GM21515 (cell line): ENCODE measurements around the gene TPCN1.

Experiments used
- ATAC-seq: cut with Tn5 transposase; IDR thresholded peaks from one replicate; pipeline ENCODE4 v1.9.1; 2021; ENCODE audit not compliant: unreplicated experiment

TPCN1 gene

DNA sequence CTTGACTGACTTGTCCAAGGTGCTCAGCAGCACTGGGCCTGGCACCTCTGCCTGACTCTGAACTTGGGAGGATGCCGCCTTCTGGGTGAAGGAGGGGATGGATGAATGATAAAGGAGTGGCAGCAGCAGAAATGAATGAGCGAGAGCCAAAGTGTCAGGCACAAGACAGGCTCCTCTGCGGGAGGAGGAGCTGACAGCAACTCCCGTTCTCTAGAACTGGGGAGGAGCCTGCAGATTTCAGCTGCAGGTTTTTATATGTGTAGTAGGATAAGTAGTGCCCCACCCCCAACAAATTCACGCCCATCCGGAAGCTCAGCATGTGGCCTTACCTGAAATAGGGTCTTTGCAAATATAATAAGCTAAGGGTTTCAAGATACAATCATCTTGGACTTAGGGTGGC lies 80.5 kb downstream of the TPCN1 start:
- no peak for ATAC-seq

DNA sequence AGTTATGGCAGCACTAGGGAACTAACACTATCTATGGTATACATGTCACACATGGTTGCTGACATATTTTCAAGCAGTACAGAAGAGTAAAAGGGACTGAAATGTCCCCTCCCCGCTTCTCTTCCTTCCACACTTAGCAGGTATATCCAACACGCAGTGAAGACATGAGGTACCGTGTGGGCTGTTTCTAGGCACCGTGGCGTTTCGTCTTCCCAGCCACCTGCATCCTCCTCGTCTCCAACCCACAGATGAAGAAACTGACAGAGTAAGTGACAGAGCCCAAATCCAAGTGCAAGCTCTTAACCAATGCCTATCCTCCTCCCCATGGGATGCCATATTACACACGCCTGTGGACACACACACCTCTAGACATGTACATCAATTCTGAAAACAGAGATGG lies 81.2 kb downstream of the TPCN1 start:
- no peak for ATAC-seq

DNA sequence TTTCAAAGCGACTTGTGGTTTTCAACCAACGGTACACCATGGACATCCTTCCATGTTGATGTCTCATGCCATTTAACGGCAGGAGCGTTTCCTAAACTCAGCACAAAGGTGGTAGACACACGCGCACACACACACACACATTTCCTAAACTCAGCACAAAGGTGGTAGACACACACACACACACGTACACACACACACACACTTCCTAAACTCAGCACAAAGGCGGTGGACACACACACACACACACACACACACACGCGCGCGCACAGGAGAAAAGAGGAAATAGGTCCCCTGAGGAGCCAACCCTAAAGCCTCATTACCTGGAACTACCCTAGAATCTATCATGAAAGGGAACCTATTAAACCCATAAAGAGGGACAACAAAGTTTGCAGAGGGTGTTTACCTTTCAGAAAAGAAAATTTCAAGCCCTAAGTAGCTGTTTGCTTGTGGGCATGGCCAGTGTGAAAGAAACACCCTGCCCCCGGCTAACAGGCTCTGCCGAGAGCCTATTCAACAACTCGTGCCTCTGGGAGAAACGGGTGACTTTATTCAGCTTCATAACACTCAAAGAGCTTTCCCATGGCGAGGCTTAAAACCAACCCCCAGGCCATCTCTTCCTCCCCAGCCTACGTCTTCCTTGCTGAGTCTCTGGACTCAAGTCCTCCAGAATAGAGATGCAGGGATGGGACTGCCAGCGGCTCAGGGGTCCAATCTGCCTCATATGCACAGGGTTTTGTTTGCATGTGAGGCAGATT lies 81.8 kb downstream of the TPCN1 start:
- ATAC-seq = no peak

DNA sequence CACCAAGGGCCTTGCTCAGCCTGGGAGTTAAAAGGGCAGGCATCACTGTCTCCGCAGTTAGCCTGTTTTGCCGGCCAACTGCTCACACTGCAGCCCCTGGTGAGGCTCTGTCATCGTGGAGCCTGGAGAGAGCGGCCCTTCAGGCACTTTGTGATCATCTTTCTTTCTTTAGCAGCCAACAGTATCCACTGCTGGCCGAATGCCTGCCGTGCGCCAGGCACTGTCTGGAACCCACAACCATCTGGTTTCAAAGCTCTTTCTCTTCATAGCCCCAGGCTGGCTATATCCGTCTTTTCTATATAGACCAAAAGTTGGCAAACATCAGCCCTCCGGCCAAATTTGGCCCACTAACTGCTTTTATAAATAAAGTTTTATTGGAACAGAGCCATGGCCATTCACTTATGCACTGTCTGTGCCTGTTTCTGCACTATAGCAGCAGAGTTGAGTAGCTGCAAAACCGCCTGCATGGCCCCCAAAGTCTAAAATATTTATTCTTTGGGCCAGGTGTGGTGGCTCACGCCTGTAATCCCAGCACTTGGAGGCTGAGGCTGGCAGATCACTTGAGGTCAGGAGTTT lies 84.1 kb downstream of the TPCN1 start:
- ATAC-seq = no peak

DNA sequence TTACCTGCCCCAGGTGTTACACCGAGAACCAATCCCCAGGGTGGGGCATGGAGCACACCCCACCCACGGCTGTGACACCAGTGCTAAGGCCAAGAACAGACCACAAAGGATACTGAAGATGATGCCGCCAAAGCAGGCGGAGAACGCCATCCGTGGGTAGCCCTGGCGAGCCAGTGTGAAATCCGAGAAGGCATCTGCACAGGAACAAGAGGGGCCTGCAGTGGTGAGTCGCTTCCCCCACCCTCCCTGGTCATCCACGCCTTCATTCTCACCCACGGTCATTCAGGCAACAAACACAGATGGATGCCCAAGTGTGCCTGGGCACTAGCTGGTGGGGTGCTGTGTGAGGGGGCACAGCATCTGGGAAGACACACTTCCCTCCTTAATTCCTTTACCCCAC lies 85.1 kb downstream of the TPCN1 start:
- ATAC-seq = no peak

DNA sequence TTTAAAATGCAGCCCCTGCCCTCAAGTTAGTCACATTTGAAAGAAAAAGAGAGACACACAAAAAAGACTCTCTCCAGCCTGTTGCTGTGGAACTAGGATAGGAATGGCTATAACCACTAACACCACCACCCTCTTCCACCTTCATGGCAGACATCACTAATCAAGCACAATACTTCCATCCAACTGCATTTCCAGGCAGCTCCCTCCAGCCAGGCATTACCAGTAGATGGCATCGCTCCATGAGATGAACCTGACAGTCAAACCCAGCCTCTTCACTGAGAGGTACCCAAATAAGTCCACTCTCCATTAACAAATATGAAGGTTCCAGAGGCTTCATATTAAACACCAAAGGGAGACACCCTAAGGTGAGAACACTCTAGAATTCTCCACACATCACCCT lies 89.2 kb downstream of the TPCN1 start:
- no peak for ATAC-seq

DNA sequence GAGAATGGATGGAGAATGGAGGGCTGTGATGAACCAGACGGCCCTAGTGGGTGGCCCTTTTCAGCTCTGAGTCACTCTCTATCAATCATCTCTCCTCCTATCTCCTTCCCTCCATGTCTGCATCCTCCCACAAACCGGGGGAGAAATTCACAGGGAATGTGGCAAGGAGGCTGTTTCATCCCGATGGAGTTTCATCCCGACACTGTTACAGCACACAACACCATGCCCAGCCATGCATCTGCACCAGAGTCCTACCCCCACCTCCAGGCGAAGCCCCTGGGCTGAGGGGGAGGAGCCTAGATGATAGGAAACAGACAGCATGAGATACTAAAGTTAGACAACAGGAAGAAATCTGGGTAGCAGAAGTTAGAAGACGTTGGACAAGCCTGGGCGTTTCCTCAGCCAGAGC lies 92.9 kb downstream of the TPCN1 start:
- ATAC-seq = no peak

DNA sequence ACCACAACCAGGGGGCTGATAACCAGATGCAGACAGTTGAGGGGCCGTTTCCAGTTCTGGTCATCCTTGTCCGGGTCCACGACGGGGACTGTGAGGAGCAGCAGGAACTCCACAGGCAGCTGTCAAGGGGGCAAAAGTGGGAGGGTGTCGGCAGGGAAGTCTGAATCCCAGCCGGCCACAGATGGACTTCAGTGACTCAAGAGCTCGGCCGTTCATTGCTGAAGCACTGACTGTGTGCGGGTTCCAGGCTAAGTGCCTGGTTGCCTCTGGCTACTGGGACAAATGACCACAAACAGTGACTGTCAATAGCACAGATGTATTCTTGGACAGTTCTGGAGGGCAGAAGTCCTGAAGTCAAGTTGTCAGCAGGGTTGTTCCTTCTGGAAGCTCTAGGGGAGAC lies 94.1 kb downstream of the TPCN1 start:
- no peak for ATAC-seq

DNA sequence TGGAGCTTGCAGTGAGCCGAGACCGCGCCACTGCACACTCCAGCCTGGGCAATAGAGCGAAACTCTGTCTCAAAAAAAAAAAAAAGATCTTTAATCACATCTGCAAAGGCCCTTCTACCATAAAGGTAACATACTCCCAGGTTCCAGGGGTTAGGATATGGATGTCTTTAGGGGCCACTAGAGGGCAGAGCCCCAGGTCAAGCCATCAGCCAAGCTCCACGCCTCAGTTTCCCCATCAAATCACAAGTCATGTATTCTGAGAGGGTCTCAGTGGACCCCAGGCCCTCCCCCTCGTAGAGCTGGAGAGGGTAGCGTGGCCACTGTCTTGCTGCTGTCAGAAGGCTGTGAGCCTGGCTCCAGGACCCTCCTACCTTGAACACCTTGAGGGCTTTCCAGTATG lies 94.9 kb downstream of the TPCN1 start:
- ATAC-seq = no peak

DNA sequence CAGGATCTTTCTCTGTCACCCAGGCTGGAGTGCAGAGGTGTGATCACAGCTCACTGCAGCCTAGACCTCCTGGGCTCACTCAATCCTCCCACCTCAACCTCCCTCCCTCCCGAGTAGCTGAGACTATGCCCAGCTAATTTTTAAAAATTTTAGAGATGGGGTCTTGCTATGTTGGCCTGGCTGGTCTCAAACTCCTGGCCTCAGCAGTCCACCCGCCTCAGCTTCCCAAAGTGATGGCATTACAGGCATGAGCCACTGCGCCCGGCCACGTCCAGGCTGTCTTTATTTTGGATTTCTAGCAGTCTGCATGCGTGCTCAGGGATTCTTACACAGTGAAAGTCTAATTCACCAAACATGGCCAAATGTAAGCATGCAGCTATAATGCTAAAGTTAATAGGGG lies 95.9 kb downstream of the TPCN1 start:
- no peak for ATAC-seq

DNA sequence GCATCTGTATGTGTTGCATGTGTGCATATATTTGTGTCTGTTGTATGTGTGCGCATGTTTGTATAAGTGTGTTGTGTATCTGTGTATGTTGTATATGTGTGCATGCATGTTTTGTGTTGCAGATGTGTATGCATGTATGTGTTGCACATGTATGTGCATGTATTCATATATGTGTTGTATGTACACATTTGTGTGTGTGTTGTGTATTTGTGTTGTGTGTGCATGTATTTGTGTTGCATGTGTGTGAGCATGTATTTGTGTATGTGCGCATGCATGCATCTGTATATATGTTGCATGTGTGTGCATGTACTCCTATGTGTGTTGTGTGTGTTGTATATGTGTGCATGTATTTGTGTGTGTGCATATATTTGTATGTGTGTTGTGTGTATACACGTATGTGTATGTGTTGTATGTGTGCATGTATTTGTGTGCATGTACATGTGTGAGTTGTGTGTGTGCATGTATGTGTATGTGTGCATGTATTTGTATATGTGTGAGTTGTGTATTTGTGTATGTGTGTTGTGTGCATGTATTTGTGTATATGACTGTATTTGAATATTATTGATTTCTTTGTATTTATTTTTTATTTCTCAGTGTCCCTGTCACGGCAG lies 96.9 kb downstream of the TPCN1 start:
- no peak for ATAC-seq

DNA sequence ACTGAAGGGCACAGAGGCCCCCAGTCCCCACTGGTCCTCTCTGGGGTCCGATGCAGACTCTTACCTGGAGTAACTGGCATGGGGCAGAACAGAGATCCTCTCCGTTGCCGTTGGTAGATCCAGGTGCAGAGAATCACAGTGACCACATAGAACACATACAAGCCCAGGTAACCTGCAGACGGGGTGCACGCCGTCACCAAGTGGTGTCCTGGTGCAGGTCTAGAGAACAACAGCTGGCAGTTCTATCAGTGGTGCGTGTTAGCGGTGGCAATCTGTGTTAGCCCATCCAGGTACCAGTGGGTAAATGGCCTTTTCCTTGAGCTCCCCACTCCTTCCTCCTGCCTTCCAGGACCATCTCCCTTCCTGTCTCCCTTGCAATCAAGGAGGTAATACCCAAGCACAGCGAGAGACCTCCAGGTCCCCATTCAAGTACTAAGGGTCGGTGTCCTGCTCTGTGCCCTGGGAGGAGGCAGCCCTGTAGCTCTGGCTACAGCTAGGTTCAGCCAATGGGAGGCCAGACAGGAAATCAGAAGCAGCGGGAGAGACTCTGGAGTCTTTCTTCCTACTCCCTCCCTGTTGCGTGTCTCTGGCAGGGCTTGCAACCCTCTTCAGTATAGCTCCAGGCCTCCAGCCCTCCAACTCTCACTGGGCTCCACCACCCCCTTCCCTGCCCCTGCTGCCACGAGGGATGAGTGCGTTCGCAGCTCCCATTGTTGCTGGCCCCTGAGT lies 97.8 kb downstream of the TPCN1 start:
- no peak for ATAC-seq

DNA sequence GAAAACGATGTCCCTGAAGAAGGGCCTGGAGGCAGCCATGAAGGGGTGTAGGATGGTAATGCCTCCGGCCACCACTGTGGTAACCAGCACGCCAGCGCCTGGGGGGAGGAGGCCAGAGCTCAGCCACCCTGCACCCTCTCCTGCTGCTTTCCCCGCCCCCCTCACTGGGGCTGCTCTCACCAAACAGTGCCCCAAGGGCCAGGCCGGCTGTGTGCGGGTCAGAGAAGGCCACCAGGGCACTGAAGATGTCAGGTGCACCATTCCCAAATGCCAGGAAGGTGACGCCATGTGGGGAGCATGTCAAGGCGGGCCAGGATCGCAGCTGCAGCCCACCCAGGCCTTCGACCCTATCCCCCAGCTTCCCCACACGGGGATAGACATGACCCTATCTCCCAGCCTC lies 99.1 kb downstream of the TPCN1 start:
- no peak for ATAC-seq

DNA sequence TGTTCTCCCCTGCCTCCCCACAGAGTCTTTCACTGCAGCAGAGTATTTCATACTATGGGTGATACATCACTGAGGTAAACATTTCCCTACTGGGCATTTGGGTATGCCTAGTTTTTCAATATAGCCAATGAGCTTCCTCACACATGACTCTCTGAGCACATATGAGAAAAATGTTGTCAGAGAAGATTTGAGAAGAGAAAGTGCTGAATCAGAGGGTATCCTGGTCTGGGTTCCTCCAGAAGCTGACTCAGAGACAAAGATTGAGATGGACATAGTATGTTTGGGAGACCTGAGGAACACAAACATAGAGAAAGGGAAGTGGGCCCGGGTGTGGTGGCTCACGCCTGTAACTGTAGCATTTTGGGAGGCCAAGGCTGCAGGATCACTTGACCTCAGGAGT lies 101.1 kb downstream of the TPCN1 start:
- no peak for ATAC-seq

DNA sequence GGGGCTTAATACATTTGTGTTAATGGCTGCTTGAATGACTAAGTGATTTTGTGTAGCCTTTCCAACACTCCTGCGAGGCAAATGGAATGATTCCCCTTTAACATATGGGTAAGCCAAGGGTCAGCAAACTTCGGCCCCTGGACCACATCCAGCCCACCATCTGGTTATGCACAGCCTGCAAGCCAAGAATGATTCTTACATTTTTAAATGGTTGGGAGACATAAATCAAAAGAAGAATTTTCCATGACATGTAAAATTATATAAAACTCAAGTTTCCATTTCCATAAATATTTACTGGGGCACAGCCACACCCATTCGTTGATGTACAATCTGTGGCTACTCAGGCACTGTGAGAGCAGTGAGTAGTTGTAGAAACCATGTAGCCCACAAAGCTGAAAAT lies 104.7 kb downstream of the TPCN1 start:
- ATAC-seq = no peak

DNA sequence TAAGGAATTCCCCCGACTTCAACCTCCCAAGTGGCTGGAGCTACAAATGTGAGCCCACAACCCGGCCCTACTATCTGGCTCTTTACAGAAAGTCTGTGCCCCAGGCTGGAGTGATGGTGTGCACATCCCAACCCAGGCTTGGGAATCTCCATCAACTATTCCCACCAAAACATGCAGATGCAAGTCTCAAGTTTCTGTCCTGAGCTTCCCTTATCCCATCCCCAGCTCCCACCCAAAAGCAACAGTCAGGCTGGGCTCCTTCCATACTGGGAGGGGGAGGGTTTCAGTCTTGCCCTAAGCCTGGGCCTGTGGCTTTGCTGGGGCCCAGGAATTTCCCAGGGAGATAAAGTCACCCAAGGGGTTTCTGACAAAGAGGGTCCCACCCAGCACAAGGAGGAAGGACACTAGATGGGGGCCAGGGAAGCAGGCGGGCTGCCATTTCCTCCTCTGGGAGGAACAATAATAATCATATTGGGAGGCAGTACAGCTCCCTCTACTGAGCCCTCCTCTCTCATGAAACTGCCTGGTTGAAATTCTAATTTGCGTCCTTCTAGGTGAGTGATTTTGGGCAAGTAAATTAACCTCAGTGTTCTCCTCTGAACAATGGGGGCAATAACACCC lies 105.6 kb downstream of the TPCN1 start:
- no peak for ATAC-seq

DNA sequence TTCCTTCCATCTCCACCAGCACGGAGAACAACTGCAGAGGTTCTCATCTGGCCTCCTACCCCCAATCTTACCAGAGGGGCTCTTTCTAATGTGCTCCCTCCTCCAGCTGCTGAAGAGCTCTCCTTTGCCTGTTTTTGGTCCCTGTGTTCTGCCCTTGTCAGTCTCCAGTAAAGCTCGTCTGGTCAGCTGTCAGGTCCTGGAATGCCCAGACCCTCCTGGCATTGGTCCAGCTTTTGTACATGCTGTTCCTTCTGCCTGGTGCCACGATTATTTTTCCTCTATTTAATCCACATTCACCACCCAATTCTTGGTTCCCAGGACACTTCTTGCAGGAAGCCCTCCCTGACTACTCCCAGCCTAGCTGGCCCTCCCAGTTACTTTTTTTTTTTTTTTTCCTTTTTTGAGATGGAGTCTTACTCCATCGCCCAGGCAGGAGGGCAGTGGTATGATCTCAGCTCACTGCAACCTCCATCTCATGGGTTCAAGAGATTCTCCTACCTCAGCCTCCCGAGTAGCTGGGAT lies 107.2 kb downstream of the TPCN1 start:
- no peak for ATAC-seq

DNA sequence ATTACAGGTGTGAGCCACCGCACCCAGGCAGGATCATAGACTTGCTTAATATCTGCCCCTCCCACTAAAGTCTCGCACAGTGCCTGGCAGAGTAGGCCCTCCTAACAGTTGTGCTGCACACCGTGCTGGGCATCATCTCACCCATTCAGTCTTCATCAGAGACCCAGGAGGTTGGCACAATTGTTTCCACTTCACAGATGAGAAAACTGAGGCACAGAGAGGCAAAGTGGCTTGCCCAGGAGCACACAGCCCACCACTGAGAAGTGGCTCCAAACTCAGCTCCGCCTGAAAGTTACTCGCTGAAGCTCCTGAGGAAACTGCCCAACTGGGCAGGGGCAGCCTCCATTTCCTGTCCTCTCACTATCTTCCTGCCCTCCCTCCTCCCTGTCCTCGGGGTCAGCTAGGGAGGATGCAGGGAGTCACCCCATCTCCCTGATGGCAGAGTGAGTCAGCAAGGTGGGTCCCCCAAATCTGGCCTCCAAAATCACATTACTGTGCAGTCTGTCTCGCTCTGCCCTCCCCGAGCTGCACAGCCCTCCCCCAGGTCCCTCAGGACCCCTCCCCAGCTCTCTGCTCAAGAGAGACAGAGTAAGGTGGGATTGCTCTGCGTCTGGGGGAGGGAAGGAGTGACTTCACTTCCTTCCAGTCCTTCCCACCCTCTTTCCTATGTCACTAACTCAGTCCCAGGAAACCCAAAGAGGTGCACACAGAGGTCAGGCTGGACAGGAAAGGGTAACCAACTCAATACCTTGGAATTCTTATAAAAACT lies 107.9 kb downstream of the TPCN1 start:
- no peak for ATAC-seq

DNA sequence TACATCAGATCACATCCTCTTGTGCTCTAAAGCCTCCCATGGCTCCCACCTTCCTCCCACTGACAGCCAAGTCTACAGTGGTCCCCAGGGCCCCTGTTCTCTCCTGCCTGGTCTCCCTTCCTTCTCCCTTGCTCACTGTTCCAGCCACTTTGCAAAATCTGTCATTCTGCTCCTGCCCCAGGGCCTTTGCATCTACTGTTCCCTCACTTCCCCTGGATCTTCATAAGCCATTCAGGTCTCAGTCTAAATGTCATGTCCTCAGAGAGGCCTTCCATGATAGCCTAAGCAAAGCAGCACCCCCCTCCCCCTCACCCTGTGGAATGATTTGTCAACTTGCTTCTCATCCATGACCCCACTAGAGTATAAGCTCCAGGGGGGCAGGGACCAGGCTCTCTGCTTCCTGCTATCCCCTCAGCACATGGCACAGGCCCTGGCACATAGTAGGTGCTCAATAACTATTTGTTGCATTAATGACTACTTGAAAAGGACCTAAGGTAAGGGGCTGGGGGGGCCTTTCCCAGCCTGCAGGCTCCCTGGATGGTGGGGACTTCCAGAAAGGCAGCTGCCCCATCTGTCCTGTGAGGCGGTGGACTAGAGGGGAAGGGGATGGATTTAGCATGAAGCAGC lies 108.6 kb downstream of the TPCN1 start:
- ATAC-seq = no peak

DNA sequence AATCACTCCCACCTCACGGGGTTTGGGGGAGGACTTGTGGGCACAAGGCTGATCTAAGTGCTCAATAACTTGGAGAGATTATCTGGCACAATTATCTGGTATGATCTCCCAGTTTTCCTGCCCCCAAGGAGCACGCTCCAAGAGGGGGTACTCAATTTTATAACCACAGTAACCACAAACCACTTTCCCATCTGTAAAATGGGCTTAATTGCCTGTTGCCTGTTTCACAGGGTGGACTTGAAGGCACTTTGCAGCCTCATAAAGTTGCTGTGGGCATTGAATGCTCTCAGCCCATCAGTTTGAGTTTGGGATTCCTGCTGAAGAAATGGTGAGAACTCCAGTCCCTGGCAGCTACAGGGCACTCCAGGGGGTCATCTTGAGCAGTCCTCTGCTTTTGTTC lies 109.2 kb downstream of the TPCN1 start:
- ATAC-seq = no peak
